RPMI7951 (cell line): Measurements from ENCODE around the gene CEACAM7. TPM values are rescaled to one million over a fixed set of nuclear protein-coding genes. Genes with fewer than 3 reads are reported as not detected.

Experiments used
- DNase-seq: peaks from one replicate; pipeline ENCODE4 v3.0.0-alpha.2; 2012; ENCODE audit warnings: low read depth
- total RNA-seq: library from RNA; depleted of rRNA; stranded (reverse); fragments of >200 nt; shearing (Covaris generic); gene quantifications from 2 replicates; pipeline ENCODE4 v1.2.3, GENCODE V29; 2014

The CEACAM7 gene
- total RNA-seq, 1 experiment from 2014 or later: not detected

DNA sequence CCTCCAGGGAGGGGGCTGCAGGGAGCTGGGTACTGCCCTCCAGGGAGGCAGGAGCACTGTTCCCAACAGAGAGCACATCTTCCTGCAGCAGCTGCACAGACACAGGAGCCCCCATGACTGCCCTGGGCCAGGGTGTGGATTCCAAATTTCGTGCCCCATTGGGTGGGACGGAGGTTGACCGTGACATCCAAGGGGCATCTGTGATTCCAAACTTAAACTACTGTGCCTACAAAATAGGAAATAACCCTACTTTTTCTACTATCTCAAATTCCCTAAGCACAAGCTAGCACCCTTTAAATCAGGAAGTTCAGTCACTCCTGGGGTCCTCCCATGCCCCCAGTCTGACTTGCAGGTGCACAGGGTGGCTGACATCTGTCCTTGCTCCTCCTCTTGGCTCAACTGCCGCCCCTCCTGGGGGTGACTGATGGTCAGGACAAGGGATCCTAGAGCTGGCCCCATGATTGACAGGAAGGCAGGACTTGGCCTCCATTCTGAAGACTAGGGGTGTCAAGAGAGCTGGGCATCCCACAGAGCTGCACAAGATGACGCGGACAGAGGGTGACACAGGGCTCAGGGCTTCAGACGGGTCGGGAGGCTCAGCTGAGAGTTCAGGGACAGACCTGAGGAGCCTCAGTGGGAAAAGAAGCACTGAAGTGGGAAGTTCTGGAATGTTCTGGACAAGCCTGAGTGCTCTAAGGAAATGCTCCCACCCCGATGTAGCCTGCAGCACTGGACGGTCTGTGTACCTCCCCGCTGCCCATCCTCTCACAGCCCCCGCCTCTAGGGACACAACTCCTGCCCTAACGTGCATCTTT lies 12.5 kb upstream of the CEACAM7 start:
- no peak for DNase-seq

DNA sequence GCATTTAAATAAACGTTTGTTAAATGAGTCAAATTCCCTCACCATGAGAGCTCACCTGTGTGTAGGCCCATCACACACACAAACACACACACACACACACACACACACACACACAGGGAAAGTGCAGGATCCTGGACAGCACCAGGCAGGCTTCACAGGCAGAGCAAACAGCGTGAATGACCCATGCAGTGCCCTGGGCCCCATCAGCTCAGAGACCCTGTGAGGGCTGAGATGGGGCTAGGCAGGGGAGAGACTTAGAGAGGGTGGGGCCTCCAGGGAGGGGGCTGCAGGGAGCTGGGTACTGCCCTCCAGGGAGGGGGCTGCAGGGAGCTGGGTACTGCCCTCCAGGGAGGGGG lies 11.9 kb upstream of the CEACAM7 start:
- DNase-seq: no peak

DNA sequence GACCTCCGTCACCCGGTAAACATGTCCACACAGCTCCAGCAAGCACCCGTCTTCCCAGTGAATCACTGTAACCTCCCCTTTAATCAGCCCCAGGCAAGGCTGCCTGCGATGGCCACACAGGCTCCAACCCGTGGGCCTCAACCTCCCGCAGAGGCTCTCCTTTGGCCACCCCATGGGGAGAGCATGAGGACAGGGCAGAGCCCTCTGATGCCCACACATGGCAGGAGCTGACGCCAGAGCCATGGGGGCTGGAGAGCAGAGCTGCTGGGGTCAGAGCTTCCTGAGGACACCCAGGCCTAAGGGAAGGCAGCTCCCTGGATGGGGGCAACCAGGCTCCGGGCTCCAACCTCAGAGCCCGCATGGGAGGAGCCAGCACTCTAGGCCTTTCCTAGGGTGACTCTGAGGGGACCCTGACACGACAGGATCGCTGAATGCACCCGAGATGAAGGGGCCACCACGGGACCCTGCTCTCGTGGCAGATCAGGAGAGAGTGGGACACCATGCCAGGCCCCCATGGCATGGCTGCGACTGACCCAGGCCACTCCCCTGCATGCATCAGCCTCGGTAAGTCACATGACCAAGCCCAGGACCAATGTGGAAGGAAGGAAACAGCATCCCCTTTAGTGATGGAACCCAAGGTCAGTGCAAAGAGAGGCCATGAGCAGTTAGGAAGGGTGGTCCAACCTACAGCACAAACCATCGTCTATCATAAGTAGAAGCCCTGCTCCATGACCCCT lies 11.3 kb upstream of the CEACAM7 start:
- no peak for DNase-seq

DNA sequence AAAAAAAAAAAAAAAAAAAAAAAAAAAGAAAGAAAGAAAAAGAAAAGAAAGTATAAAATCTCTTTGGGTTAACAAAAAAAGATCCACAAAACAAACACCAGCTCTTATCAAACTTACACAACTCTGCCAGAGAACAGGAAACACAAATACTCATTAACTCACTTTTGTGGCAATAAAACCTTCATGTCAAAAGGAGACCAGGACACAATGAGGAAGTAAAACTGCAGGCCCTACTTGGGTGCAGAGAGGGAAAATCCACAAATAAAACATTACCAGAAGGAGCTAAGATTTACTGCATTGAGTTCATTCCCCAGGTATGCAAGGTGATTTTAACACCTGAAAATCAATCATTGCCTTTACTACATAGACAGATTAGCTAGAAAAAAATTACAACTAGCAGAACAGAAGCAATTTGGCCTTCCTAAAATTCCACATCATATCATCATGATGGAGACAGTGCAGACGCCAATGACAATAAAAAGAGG lies 10.7 kb upstream of the CEACAM7 start:
- DNase-seq: no peak

DNA sequence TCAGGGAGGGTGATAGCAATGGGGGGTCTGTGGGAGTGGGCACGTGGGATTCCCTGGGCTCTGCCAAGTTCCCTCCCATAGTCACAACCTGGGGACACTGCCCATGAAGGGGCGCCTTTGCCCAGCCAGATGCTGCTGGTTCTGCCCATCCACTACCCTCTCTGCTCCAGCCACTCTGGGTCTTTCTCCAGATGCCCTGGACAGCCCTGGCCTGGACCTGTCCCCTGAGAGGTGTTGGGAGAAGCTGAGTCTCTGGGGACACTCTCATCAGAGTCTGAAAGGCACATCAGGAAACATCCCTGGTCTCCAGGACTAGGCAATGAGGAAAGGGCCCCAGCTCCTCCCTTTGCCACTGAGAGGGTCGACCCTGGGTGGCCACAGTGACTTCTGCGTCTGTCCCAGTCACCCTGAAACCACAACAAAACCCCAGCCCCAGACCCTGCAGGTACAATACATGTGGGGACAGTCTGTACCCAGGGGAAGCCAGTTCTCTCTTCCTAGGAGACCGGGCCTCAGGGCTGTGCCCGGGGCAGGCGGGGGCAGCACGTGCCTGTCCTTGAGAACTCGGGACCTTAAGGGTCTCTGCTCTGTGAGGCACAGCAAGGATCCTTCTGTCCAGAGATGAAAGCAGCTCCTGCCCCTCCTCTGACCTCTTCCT lies 9.3 kb upstream of the CEACAM7 start:
- no peak for DNase-seq

DNA sequence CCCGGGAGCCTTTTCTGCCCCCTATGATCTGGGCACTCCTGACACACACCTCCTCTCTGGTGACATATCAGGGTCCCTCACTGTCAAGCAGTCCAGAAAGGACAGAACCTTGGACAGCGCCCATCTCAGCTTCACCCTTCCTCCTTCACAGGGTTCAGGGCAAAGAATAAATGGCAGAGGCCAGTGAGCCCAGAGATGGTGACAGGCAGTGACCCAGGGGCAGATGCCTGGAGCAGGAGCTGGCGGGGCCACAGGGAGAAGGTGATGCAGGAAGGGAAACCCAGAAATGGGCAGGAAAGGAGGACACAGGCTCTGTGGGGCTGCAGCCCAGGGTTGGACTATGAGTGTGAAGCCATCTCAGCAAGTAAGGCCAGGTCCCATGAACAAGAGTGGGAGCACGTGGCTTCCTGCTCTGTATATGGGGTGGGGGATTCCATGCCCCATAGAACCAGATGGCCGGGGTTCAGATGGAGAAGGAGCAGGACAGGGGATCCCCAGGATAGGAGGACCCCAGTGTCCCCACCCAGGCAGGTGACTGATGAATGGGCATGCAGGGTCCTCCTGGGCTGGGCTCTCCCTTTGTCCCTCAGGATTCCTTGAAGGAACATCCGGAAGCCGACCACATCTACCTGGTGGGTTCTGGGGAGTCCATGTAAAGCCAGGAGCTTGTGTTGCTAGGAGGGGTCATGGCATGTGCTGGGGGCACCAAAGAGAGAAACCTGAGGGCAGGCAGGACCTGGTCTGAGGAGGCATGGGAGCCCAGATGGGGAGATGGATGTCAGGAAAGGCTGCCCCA lies 8.5 kb upstream of the CEACAM7 start:
- DNase-seq: peak; percentile 13

DNA sequence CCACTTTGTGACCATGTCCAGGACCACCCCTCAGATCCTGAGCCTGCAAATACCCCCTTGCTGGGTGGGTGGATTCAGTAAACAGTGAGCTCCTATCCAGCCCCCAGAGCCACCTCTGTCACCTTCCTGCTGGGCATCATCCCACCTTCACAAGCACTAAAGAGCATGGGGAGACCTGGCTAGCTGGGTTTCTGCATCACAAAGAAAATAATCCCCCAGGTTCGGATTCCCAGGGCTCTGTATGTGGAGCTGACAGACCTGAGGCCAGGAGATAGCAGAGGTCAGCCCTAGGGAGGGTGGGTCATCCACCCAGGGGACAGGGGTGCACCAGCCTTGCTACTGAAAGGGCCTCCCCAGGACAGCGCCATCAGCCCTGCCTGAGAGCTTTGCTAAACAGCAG lies 7.7 kb upstream of the CEACAM7 start:
- DNase-seq: no peak

DNA sequence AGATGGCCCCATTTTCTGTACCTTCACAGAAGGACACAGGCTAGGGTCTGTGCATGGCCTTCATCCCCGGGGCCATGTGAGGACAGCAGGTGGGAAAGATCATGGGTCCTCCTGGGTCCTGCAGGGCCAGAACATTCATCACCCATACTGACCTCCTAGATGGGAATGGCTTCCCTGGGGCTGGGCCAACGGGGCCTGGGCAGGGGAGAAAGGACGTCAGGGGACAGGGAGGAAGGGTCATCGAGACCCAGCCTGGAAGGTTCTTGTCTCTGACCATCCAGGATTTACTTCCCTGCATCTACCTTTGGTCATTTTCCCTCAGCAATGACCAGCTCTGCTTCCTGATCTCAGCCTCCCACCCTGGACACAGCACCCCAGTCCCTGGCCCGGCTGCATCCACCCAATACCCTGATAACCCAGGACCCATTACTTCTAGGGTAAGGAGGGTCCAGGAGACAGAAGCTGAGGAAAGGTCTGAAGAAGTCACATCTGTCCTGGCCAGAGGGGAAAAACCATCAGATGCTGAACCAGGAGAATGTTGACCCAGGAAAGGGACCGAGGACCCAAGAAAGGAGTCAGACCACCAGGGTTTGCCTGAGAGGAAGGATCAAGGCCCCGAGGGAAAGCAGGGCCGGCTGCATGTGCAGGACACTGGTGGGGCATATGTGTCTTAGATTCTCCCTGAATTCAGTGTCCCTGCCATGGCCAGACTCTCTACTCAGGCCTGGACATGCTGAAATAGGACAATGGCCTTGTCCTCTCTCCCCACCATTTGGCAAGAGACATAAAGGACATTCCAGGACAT lies 7.0 kb upstream of the CEACAM7 start:
- DNase-seq: no peak

DNA sequence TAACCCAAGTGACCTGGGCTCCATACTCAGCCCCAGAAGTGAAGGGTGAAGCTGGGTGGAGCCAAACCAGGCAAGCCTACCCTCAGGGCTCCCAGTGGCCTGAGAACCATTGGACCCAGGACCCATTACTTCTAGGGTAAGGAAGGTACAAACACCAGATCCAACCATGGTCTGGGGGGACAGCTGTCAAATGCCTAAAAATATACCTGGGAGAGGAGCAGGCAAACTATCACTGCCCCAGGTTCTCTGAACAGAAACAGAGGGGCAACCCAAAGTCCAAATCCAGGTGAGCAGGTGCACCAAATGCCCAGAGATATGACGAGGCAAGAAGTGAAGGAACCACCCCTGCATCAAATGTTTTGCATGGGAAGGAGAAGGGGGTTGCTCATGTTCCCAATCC lies 6.1 kb upstream of the CEACAM7 start:
- DNase-seq: no peak

DNA sequence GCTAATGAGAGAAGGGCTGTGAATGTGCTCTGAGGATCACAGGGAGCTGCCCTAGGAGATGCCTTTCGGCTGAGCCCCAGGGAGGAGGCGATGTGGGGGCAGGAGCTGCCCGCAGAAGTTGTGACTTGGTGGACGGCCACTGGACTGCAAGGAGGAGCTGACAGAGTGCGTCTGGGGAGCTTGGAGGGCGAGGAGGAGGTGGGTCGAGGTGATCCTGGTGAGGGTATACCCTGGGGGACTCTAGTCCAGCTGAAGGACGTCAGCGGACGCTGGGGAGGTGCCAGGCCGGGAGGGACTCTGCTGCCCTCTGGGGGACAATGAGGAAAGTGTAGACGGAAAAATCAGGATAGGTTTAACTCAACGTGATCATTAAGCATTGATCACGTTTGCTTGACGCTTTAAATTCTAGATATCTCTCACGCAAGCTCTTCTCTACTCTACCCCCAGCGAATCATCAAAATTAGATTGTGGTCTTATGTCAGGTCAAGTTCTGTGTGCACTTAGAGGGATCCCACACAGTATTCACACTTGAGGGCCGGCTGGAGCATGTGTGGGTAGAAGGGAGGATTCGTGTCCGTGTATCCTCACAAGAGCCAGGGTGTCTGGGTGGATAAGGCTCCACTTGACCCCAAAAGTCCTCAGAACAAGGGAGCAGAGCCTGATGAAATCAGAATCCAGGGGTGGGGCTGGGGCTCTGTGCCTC lies 3.3 kb upstream of the CEACAM7 start:
- peak; percentile 4 for DNase-seq

DNA sequence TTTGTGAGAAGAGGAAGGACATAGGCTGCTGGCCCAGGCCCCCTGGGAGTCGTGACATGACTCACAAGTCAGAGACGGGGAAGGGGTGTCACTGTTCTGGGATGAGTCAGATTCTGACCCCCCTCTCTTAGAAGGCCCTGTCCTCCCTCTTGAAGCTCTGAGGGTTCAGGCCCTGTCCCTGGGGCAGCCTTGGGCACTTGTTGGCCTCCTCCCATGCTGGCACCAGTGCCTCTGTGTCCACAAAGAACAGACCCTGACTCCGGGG lies 2.7 kb upstream of the CEACAM7 start:
- DNase-seq: no peak

DNA sequence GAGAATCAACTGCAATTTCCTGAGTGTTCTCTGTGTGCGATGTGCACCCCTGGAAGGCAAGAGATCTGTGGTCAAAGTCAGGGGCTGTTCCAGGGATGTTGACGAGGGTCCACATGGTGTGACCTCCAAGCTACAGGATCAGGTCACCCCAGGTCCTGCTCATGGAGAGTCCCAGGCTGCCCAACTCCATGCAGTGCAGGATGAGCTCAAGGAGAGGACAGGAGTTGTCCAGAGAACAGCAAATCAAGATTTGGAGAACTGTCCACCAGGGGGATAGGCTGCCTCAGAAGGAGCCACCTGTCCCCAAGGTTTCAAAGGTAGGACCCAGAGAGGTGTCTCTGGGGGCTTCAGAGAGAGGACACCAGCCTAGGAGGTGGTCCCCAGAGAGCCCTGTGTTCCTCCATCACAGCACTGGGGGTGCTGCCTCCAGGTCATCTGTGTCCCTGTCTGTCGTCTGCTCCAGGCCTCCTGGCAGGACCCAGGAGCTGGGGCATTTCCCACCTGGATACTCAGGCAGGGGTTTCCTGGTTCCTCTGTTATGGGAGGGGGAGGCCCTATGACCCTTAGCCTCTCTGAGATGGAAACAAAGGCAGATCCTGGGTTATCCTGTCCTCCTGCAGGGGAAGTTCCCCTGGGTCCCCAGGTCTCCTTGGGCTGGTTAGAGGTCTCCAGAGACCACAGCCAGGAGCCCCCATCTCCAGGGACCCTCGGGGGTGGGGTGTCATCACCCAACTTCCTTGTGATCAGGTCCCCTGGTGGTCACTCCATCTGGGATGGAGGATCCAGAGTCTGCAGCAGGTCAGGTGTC lies 2.1 kb upstream of the CEACAM7 start:
- no peak for DNase-seq

DNA sequence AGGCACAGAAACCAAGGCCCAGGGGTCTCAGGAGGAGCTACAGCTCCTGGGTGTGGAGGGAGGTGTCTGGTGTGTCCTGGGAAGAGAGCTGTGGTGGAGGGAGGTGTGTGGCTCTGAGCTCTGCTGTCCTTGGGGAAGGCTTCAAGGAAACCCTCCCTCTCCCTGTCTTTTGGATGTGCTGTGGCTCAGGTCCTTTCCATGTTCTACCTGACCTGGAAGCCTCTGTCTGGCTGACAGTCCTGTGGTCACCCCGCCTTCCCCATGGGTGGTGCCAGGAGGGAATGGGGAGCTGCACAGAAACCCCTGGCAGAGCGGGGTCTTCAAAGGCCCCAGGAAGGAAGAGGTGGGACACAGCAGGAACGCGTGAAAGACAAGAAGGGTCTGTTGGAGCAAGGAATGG lies 617 bp upstream of the CEACAM7 start:
- no peak for DNase-seq

DNA sequence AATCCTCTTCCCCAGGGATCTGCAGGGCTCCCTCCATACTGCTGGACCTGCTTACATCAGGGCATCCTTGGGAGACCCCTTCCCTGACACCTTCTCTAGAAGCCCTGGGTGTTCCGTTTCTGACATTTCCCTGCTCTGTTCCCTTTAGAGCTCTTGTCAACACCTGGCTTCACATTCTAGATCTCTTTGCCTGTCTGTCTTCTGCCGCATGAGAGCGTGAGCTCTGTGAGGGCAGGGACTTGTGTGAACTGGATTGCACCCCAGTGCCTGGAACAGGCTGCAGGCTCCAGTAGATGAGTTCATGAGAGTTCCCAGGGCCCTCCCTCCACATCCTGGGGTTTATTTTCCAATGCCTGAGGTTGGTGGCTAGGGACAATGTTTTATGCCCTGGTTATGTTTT lies 651 bp downstream of the CEACAM7 start:
- no peak for DNase-seq

DNA sequence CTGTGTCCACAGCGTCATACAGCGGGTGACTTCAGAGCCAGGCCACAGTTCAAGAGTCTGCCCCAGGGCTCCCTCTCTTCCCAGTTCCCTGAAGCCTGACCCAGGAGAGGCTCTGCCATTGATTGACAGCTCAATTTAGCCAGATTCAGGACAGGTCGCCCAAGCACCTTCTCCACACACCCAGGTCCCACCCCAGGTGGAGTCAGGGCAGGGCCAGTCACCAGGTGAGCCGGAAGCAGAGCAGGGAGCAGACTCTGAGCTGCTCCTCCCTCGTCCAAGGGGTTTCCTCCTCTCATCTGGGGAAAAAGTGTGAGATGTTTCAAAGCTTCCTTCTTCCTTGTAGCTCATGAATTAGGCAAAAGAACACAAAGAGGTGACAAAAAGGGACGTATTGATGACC lies 5.6 kb downstream of the CEACAM7 start:
- no peak for DNase-seq

DNA sequence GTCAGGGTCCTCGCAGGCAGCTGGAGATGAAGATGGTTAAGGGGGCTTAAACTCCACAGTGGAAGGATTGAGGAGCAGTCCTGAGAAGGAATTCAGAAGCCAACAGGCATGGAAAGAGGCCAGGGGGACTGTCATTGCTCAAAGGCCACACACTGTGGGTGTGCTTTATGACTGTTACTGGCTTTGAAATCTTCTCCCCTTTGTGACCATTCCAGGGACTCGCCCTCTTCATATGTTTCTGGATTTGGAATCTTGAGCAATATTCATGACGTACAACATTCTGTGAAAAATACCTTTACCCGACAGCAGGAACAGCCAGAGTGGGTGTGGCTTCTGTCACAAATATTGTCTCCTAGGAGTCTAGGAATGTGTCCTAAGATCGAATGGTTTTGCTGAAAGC lies 16.6 kb downstream of the CEACAM7 start:
- DNase-seq: no peak

DNA sequence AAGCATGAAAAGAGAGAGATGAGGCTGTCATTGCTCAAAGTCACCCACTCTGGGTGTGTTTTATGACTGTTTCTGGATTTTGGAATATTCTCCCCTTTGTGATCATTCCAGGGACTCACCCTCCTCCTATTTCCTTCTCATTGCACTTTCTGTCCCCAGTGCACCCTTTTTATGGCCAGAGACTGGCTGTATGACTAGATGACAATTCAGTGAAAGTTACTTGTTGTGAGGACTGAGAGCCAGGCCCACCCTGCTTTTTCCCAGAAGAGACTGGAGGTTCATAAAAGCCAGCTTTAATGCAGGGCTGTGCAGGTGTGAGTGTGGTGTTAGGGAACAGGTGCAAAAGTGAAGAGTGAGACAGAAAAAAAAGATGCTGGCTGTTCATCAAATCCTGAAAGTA lies 17.3 kb downstream of the CEACAM7 start:
- DNase-seq: no peak

DNA sequence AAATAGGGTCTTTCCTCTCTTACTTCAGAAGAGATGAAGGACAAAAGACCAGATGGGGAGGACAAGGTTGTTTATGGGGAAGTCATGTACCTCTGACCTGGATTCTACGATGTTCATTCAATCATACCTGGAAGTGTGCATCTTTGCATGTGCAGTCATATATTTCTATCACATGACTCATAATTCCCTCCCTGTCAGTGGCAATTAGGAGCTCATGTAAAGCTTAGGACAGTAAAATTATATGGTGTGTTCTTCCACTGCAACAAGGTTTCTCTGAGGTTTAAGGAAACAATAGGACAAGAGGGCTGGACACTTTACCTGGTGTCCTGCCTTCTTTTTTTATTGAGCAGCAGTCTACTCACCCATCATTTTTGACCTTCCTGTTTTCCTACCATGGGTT lies 19.8 kb downstream of the CEACAM7 start:
- no peak for DNase-seq

DNA sequence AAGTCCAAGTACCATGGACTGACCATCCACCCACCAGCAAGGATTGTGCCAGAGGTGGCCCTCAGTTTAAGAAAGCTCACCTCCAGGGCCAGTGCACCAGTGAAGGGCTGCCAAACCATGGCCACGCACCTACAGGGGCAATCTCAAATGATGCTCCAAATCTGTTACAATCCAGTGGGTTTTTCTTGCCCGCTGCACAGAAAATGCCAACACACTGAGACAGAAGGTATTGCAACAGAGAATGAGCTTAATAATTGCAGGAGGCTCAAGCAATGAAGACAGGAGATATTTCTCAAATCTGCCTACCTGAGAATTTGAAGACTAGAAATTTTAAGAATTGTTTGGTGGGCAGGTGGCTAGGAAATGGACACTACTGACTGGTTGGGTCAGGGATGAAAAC lies 22.0 kb downstream of the CEACAM7 start:
- no peak for DNase-seq

DNA sequence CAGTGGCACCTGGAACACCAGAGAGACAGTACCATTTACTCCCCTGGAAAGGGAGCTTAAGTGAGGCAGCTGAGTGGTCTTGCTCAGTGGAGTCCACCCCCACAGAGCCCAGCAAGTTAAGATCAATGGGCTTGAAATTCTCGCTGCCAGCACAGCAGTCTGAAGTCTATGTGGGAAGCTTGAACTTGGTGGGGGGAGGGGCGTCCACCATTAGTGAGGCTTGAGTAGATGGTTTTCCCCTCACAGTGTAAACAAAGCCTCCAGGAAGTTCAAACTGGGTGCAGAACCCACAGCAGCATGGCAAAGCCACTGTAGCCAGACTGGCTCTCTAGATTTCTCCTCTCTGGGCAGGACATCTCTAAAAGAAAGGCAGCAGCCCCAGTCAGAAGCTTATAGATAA lies 30.9 kb downstream of the CEACAM7 start:
- DNase-seq: no peak
